Stimulated activated CD4-positive, alpha-beta T cell treated with anti-CD3 and anti-CD28 coated beads, Interleukin-1b, Interleukin-23, amount 100 ng/mL, for 4 hours (primary cell): ENCODE data around the gene ZMAT5.

Experiments
- DNase-seq, 2 donors: peaks; one replicate each; pipeline ENCODE4 v3.0.0-alpha.2; 2020; ENCODE audit warnings: low read depth in 2 of 2

Gene ZMAT5

GRCh38 chr22:29707471-29707870, 59.3 kb downstream of the ZMAT5 start:
- no peak for DNase-seq

DNA sequence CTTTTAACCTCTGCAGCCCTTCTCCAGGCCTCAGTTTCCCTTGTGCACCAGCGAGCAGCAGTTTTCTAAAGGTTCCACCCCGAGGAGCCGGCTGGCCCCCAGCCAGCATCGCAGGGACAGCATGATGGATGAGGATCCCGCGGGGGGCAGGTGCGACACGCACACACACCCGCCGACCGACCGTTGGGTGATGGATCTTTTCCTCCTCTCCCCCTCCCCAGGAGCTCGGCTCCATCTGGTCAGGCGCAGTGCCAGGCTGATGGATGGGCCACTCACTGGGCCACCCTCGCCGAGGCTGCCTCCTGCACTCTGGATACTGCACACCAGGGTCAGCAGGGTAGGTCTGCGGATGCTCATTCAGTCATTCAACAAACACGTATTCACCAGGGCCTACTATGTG, 59.8 kb downstream of the ZMAT5 start:
- no peak for DNase-seq

DNA sequence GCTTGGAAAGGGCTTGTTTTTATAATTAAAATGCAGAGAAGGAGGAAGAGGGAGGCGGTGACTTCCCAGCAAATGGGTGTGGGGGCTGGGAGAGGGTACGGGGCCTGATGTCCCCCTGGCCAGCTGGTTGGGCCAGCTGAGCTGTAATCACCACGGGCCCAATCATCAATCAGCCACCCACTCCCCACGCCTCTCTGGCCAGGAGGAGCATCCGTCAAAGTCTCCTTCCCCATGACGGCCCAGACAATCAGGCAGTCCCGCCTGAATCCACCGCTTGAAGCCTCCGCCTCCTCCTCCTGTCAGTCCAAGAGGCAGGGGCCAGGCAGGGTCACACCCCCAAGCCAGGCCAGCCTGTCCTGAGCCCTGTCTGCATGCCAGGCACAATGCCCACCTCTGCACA, 60.3 kb downstream of the ZMAT5 start:
- DNase-seq, result no peak

DNA sequence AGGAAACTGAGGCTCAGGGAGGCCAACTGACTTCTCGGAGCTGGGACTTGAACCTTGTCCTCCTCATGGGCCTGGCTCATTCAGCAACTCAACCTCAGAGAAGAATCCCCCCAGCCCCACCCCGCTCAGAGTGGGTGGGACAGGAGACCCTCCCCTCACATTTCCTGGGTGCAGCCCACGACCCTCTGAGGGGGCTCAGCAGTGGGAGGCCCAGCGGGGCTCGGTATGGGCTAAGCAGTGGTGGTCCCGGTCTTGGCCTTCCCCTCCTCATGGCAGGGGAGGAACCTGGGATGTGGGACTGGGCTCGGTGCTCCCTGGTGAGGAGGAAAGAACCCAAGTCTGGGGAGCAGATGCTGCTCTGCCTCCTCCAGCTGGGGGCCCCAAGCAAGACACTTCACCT, 61.2 kb downstream of the ZMAT5 start:
- DNase-seq, result no peak

- DNase-seq, result no peak
Measured at GRCh38 chr22:29704528-29705285, 62.1 kb downstream of the ZMAT5 start.

- DNase-seq, result no peak
Measured at GRCh38 chr22:29703569-29704195, 63.1 kb downstream of the ZMAT5 start.

- DNase-seq, result no peak
Measured at GRCh38 chr22:29702931-29703501, 63.8 kb downstream of the ZMAT5 start.

- DNase-seq, result no peak
Measured at GRCh38 chr22:29702000-29702930, 64.5 kb downstream of the ZMAT5 start.

GRCh38 chr22:29701155-29701999, 65.4 kb downstream of the ZMAT5 start:
- DNase-seq, result no peak

- no peak for DNase-seq
Measured at GRCh38 chr22:29700900-29701154, 66.0 kb downstream of the ZMAT5 start.

DNA sequence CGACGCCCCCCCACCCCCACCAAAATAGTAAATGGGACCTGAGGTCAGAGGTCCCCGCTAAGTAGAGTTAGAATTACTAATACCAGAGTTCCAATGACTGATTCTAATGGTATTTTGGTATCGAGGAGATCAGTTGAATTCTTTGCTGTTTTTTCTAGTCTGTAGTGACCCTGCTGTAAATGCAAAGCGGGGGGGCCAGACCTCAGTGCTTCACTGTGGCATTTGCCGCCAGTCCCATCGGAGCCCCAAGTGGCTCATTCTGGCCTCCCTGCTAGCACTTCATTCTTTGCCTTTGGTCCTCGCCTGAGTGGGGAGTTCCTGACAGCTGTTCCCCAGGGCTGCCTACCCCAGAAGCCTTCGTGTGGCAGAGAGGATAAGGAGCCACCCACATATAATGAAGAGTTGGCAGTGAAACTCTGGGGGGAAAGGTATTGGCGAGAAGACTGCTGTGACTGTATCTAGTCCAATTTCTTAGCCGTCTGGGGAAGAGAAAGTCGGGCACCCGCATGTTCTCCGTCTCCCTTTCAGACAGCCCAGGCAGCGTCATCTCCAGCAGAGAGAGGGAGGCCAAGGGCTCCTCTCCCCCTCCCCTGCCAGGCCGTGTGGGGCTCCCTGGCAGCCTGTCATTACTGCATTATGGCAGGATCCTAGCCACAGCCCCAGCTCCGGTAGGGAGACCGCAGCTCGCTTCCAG, 66.5 kb downstream of the ZMAT5 start:
- no peak for DNase-seq

GRCh38 chr22:29697853-29698598, 68.8 kb downstream of the ZMAT5 start:
- DNase-seq, result no peak

- DNase-seq, result no peak
Measured at GRCh38 chr22:29695129-29695926, 71.5 kb downstream of the ZMAT5 start.

- no peak for DNase-seq
Measured at GRCh38 chr22:29693671-29694070, 73.1 kb downstream of the ZMAT5 start.

GRCh38 chr22:29693161-29693560, 73.6 kb downstream of the ZMAT5 start:
- no peak for DNase-seq

DNA sequence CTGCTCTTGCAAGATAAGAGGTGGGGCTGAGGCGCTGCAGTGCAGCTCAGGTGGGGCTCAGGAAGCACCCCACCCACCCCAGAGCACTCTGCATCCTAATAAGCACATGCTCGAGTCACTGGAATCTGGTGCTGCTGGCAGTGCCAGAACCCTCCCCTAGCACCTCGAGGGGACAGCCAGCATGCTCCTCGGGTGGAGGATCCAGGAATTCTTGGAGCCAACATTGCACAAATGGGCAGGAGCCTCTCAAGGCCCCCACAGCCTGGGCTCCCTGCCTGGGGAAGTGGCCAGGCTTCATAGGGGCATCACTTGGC, 74.5 kb downstream of the ZMAT5 start:
- no peak for DNase-seq

DNA sequence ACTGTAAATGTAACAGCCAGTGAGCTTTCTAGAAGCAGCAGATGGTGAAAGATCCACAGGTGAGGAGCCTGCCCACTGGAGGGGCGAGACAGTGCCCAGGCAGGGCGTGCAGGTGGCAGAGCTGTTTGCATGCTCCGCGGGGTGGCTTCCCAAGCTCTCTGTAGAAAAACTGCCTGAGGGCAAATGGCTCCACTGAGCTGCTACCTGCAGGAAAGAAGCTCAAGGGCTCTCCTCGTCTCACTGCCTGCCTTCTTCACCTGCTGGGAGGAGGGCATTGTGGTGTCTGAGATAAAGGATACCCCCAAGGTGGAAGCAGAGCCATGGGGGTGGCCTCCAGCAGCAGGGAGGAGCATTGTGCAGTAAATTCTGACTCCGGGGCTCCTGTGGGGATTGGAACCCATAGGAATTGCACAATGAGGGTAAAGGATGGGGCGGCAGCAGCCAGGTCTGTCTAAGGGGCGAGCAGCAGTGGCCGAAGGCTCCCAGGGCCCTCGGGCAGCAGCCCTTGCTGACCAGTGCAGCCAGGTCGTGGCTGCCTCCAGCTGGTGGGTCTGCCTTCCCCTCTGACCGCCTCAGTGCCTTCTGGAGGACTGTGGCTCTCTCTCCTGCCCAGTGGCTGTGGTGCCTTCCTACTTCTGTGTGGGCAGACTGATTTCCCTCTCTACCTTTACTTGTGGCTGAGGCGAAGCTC, 75.0 kb downstream of the ZMAT5 start:
- no peak for DNase-seq

DNA sequence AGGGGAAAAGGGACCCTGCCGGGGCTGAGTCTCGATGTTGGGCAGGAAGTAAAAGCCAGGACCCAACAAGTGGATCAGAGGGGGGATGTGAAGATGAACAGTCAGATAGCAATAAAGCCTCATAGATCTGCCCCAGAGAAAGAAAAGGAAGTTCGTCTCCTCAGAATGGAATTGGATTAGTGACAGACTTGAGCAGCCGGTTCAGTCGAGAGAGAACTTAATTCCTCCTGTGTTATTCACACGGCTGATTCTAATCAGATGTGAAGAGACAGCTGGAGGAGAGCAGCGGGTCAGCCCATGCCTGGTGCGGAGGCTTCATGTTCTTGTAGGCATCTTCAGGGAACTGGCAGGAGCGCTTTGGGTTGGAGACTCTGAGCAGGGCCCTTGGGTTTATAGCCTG, 76.3 kb downstream of the ZMAT5 start:
- no peak for DNase-seq

DNA sequence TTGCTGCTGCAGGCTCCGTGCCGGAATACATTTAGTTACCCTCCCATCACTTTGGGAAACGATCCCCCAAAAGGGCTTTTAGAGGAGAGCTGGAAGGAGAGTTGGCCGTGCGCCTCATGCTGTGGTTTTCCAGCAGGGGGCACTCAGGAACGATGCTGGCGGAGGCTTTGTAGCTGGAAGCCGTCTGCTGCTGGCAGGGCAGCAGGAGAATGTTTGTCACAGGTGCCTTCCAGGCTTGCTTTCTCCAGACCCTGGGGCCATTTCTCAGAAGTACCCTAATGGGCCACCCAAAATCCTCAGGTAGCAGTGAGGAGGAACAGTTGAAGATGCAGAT, 77.0 kb downstream of the ZMAT5 start:
- DNase-seq, result peak; percentile 17 to 27
